MCF 10A (cell line): ENCODE data around the gene HBZ. TPM values are rescaled to one million over a fixed set of nuclear protein-coding genes. Genes with fewer than 3 reads are reported as not detected.
"Not testable (repeated sequence)": the region's sequence is repeated elsewhere in the genome, so short reads cannot be mapped to it uniquely, and the experiment has no call there.

ENCODE experiments used
- BruUV-seq: library from RNA; stranded (reverse); fragments of 400-500 nt; replicated peaks from 2 replicates; lab custom pipeline; 2021; lab: Mats Ljungman, UMichigan
- CTCF ChIA-PET: fragments of 300-600 bp; sonication (Branson Sonifier 250); formaldehyde crosslinking; extraction: SDS; loops from one replicate; lab custom pipeline; 2021; ENCODE audit warnings: antibody characterized with exemption, inconsistent platforms; lab: Yijun Ruan, JAX
- POLR2A ChIA-PET: fragments of 300-600, 350-650 bp; sonication (Branson Sonifier 250); formaldehyde crosslinking; extraction: SDS; loops from one replicate; lab custom pipeline; 2020; ENCODE audit warnings: antibody characterized with exemption, inconsistent platforms; lab: Yijun Ruan, JAX
- DNase-seq: peaks from one replicate; pipeline ENCODE4 v3.0.0-alpha.2; 2018; ENCODE audit not compliant: unreplicated experiment
- H3K27ac Mint-ChIP-seq: one replicate; pipeline ENCODE4 v1.8.0; 2022; ENCODE audit warnings: mild to moderate bottlenecking, low read depth, mixed read lengths; ENCODE audit not compliant: unreplicated experiment
- H3K27me3 Mint-ChIP-seq: one replicate; pipeline ENCODE4 v1.8.0; 2022; ENCODE audit warnings: mixed read lengths; ENCODE audit not compliant: insufficient read depth, unreplicated experiment
- H3K36me3 Mint-ChIP-seq: one replicate; pipeline ENCODE4 v1.8.0; 2022; ENCODE audit warnings: mild to moderate bottlenecking, moderate library complexity, mixed read lengths; ENCODE audit not compliant: insufficient read depth, unreplicated experiment
- H3K4me1 Mint-ChIP-seq: one replicate; pipeline ENCODE4 v1.8.0; 2022; ENCODE audit warnings: mixed read lengths; ENCODE audit not compliant: insufficient read depth, unreplicated experiment
- H3K4me3 Mint-ChIP-seq: one replicate; pipeline ENCODE4 v1.8.0; 2022; ENCODE audit warnings: mild to moderate bottlenecking, moderate library complexity, mixed read lengths; ENCODE audit not compliant: unreplicated experiment
- H3K9me3 Mint-ChIP-seq: one replicate; pipeline ENCODE4 v1.8.0; 2022; ENCODE audit warnings: mixed read lengths; ENCODE audit not compliant: unreplicated experiment
- intact Hi-C: fragments of 100-400 bp; cut with micrococcal nuclease; formaldehyde crosslinking; loops from 2 replicates; pipeline ENCODE4 v1.14.1; 2022
- total RNA-seq: library from RNA; stranded (reverse); gene quantifications from 2 replicates; pipeline ENCODE4 v1.2.3, GENCODE V29; 2022
- TF ChIP-seq, protein P1 (sequence below): fragments of 200-600 bp; IDR thresholded peaks from one replicate; pipeline ENCODE4 v1.8.0; 2022; ENCODE audit warnings: antibody characterized with exemption, mild to moderate bottlenecking; ENCODE audit not compliant: unreplicated experiment

HBZ gene
- total RNA-seq, 1 experiment from 2014 or later, result not detected

DNA sequence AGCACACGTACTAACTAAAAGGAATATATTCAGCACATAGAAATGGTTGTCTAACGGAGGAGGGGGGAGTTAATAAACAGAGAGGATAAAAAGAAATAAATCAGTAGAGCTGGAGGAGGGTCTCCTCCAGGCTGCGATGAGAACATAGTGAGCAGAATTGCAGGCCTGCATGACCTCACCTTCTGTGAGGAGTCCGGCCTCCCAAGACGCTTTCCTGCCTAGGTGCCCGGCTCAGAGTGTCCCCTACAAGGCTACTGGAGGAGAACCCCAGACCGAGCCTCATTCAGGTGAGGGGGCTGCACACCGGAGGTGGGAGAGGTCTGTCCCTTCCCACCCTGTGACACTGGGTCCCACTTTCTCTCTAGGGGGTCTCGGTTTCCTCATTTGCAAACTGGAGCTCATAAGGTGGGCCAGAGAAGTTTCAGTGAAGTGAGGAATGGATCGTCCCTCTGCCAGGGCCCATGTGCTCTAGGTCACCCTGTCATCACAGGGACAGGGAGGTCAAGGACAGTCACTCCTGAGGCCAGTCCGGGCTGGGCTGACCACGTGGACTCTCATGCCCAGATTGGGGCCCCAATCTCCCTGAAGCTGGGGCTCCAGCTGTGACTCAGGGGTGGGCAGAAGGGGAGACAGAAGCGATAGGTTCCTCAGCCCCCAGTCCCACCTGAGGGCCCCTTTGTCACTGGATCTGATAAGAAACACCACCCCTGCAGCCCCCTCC, 10.0 kb downstream of the HBZ start:
- no TSS peak for BruUV-seq
- no peaks in the 10 kb centered on the region for H3K36me3 Mint-ChIP-seq
- TF ChIP-seq, protein P1, sequence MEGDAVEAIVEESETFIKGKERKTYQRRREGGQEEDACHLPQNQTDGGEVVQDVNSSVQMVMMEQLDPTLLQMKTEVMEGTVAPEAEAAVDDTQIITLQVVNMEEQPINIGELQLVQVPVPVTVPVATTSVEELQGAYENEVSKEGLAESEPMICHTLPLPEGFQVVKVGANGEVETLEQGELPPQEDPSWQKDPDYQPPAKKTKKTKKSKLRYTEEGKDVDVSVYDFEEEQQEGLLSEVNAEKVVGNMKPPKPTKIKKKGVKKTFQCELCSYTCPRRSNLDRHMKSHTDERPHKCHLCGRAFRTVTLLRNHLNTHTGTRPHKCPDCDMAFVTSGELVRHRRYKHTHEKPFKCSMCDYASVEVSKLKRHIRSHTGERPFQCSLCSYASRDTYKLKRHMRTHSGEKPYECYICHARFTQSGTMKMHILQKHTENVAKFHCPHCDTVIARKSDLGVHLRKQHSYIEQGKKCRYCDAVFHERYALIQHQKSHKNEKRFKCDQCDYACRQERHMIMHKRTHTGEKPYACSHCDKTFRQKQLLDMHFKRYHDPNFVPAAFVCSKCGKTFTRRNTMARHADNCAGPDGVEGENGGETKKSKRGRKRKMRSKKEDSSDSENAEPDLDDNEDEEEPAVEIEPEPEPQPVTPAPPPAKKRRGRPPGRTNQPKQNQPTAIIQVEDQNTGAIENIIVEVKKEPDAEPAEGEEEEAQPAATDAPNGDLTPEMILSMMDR, result no peak
- no peak for DNase-seq
- no peak overlapping the region for H3K27ac Mint-ChIP-seq
- H3K9me3 Mint-ChIP-seq, result no peaks in the 10 kb centered on the region
- no peak overlapping the region for H3K4me3 Mint-ChIP-seq
- peaks cover 27% of the 10 kb centered on the region for H3K27me3 Mint-ChIP-seq
- intact Hi-C loops, result no loop called here
- H3K4me1 Mint-ChIP-seq, result peaks cover 8% of the 10 kb centered on the region
- POLR2A ChIA-PET, result interaction anchor here (0.8 kb wide), 1 partner anchor 13 kb away, joined by 4 read pairs; no protein-coding TSS in a partner anchor
- CTCF ChIA-PET, result no interaction called here

GRCh38 chr16:163139-163538, 10.7 kb downstream of the HBZ start:
- DNase-seq, intact Hi-C loops, H3K4me3 Mint-ChIP-seq, H3K36me3 Mint-ChIP-seq, CTCF ChIA-PET, H3K9me3 Mint-ChIP-seq, H3K4me1 Mint-ChIP-seq, BruUV-seq, H3K27ac Mint-ChIP-seq: not testable (repeated sequence)
- H3K27me3 Mint-ChIP-seq, result peaks cover 20% of the 10 kb centered on the region
- POLR2A ChIA-PET, result interaction anchor here (0.8 kb wide), 1 partner anchor 13 kb away, joined by 4 read pairs; no protein-coding TSS in a partner anchor

DNA sequence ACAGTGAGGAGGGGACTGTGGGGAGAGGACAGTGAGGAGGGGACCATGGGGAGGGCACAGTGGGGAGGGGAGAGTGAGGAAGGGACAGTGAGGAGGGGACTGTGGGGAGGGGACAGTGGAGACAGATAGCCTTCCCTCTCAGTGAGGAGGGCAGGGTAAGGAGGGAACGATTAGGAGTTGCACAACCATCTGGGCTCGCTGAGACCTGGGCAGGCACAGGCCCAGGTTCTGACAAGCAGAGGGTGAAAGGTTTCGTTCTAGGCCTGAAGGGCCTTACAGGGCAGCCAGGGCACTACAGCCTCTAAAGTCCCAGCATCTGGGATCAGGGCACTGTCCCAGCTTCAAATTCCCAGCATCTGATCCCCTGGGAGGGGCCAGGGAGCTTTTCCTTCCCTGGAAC, 11.3 kb downstream of the HBZ start:
- H3K27ac Mint-ChIP-seq, BruUV-seq, intact Hi-C loops, CTCF ChIA-PET, H3K4me1 Mint-ChIP-seq, H3K36me3 Mint-ChIP-seq, H3K4me3 Mint-ChIP-seq, DNase-seq, H3K9me3 Mint-ChIP-seq, POLR2A ChIA-PET: not testable (repeated sequence)
- H3K27me3 Mint-ChIP-seq, result peaks cover 14% of the 10 kb centered on the region

DNA sequence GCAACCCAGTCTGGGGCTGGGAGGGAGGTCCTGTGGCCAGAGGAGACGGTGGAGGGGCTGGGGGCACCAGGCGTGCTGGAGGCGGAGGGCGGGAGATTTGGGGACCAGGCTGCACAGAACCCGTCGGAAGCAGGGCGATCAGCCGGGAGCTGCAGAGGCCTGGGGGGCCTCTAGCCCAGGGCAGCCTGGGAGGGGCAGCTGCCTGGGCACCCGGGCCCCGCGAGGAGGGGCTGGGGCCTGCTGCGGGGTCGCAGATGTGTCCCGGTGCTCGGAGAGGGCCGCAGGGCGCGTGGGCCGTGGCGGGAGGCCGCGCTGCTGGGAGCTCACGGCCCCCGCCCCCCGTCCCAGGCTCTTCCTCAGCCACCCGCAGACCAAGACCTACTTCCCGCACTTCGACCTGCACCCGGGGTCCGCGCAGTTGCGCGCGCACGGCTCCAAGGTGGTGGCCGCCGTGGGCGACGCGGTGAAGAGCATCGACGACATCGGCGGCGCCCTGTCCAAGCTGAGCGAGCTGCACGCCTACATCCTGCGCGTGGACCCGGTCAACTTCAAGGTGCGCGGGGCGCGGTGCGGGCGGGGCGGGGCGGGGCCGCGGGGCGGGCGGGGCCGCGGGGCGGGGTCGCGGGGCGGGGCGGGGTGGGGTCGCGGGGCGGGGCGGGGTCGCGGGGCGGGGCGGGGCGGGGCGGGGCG, 11.8 kb downstream of the HBZ start:
- POLR2A ChIA-PET, BruUV-seq, H3K27ac Mint-ChIP-seq, H3K36me3 Mint-ChIP-seq, H3K4me3 Mint-ChIP-seq, CTCF ChIA-PET, intact Hi-C loops, H3K9me3 Mint-ChIP-seq, DNase-seq, H3K27me3 Mint-ChIP-seq, H3K4me1 Mint-ChIP-seq: not testable (repeated sequence)

GRCh38 chr16:164827-165538, 12.5 kb downstream of the HBZ start:
- Mint-ChIP-seq H3K27ac (no peak overlapping the region), H3K36me3 (no peaks in the 10 kb centered on the region), H3K4me1 (no peaks in the 10 kb centered on the region), H3K4me3 (no peak overlapping the region), H3K27me3 (peaks cover 1% of the 10 kb centered on the region), H3K9me3 (no peaks in the 10 kb centered on the region)
- BruUV-seq, result no TSS peak
- TF ChIP-seq, protein P1, result no peak
- ChIA-PET CTCF (no interaction called here), POLR2A (no interaction called here)
- intact Hi-C loops, result no loop called here
- DNase-seq, result no peak
